Lower lobe of right lung (tissue), 2 donors: ENCODE data around the gene IL1RAPL1. TPM values are rescaled to one million over a fixed set of nuclear protein-coding genes. Genes with fewer than 3 reads are reported as not detected.

Source experiments
- ATAC-seq, 2 donors: fragments of 200-7000 bp; cut with Tn5 transposase; one replicate each; pipeline ENCODE4 v1.9.1; 2020 to 2022; ENCODE audit warnings: mild to moderate bottlenecking in 2 of 2, moderate library complexity in 2 of 2
- DNase-seq: peaks from one replicate; pipeline ENCODE4 v3.0.0-alpha.2; 2020
- H3K27ac ChIP-seq: fragments of 200-600 bp; one replicate; pipeline ENCODE4 v1.8.0; 2022
- H3K27me3 ChIP-seq: fragments of 200-600 bp; one replicate; pipeline ENCODE4 v1.8.0; 2022; ENCODE audit warnings: low read depth
- H3K36me3 ChIP-seq: fragments of 200-600 bp; one replicate; pipeline ENCODE4 v1.8.0; 2022; ENCODE audit warnings: mild to moderate bottlenecking
- H3K4me1 ChIP-seq: fragments of 200-600 bp; one replicate; pipeline ENCODE4 v1.8.0; 2022
- H3K4me3 ChIP-seq: fragments of 200-600 bp; one replicate; pipeline ENCODE4 v1.8.0; 2022; ENCODE audit warnings: mild to moderate bottlenecking
- H3K9me3 ChIP-seq: fragments of 200-600 bp; one replicate; pipeline ENCODE4 v1.8.0; 2022
- intact Hi-C: fragments of 100-400 bp; cut with DNase I; formaldehyde crosslinking; loops from one replicate; pipeline ENCODE4 v1.11.0; 2022
- total RNA-seq: library from RNA; stranded (reverse); fragmentation: NEBNext Ultra II Directional; extraction: Animal tissue kit (Norgen Biotek cat#: 25700); gene quantifications from one replicate; pipeline ENCODE4 v1.2.1, GENCODE V29; 2021
- TF ChIP-seq, protein P1 (sequence below): fragments of 200-600 bp; IDR thresholded peaks from one replicate; pipeline ENCODE4 v1.8.0; 2022; ENCODE audit warnings: antibody characterized with exemption, mild to moderate bottlenecking
- donor health status: DM: no; HTN: yes; CAD: no; lungs with severe emphysema.

IL1RAPL1 gene
- total RNA-seq, 1 donor from 2014 or later = not detected

DNA sequence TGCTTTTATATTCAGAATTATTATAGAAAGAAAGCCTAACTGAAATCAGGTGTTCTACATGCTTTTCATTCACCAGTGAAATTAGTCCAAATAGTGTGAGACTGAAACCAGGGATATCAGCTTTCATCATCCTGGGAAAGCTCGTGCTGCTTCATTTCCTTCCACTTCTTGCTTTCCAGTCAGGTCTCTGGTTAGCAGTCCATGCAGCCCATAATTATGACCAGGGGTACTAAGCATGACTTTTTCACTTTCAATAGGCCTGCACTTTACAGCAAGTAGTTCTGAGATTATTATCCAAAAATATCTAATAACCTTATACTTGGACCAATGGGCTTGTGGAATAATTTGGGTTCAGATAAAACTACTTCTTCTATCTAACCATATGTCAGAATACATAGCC lies 954.9 kb downstream of the IL1RAPL1 start:
- H3K36me3 ChIP-seq = no peaks in the 10 kb centered on the region
- no peaks in the 10 kb centered on the region for H3K4me1 ChIP-seq
- no peak for ATAC-seq
- H3K4me3 ChIP-seq = no peak overlapping the region
- H3K9me3 ChIP-seq = no peaks in the 10 kb centered on the region
- DNase-seq = no peak
- TF ChIP-seq, protein P1, sequence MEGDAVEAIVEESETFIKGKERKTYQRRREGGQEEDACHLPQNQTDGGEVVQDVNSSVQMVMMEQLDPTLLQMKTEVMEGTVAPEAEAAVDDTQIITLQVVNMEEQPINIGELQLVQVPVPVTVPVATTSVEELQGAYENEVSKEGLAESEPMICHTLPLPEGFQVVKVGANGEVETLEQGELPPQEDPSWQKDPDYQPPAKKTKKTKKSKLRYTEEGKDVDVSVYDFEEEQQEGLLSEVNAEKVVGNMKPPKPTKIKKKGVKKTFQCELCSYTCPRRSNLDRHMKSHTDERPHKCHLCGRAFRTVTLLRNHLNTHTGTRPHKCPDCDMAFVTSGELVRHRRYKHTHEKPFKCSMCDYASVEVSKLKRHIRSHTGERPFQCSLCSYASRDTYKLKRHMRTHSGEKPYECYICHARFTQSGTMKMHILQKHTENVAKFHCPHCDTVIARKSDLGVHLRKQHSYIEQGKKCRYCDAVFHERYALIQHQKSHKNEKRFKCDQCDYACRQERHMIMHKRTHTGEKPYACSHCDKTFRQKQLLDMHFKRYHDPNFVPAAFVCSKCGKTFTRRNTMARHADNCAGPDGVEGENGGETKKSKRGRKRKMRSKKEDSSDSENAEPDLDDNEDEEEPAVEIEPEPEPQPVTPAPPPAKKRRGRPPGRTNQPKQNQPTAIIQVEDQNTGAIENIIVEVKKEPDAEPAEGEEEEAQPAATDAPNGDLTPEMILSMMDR = no peak
- intact Hi-C loops = no loop called here
- no peak overlapping the region for H3K27ac ChIP-seq
- H3K27me3 ChIP-seq = no peaks in the 10 kb centered on the region

DNA sequence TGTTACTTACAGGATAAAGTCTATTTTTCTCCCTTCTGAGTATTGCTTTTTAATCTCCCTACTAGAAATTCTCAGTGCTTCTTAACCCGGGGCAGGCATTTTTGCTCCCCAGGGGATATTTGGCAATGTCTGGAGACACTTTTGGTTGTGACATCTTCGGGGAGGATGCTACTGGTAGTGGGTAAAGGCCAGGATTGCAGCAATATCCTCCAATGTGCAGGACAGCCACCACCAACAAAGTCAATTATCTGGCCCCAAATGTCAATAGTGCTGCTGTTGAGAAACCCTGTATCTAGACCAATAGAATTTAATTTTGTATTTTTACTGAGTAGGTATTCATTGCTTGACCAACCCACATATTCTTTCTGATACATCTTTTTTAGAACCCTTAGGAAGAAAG lies 958.6 kb downstream of the IL1RAPL1 start:
- Histone ChIP-seq H3K27ac (no peak overlapping the region), H3K9me3 (no peaks in the 10 kb centered on the region), H3K4me1 (no peaks in the 10 kb centered on the region), H3K27me3 (no peaks in the 10 kb centered on the region), H3K4me3 (no peak overlapping the region), H3K36me3 (no peaks in the 10 kb centered on the region)
- intact Hi-C loops = no loop called here
- TF ChIP-seq, protein P1 = no peak
- DNase-seq (no peak), ATAC-seq (no peak)

DNA sequence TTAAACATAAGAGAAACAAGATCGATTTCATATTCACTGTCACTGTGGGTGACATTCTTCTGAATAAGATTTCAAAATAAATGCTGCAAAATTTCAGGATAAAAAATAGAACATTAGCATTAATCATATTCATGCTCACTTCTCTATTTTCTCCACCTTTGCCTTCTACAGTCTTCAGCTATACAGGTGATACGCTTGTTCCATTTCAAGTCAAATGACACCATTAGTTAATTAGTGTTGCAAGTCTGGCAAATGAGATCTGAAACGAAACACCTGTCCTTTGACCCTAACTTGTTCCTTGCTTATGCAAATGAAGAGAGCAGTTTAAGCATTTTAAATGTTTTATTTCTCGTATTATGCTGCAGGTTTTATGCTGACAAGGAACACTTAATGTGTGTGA lies 960.6 kb downstream of the IL1RAPL1 start:
- TF ChIP-seq, protein P1 = no peak
- no peak overlapping the region for H3K4me3 ChIP-seq
- H3K4me1 ChIP-seq = no peaks in the 10 kb centered on the region
- DNase-seq (no peak), ATAC-seq (no peak)
- no peak overlapping the region for H3K27ac ChIP-seq
- H3K27me3 ChIP-seq = no peaks in the 10 kb centered on the region
- no peaks in the 10 kb centered on the region for H3K9me3 ChIP-seq
- intact Hi-C loops = no loop called here
- H3K36me3 ChIP-seq = no peaks in the 10 kb centered on the region

GRCh38 chrX:29553542-29553941 lies 966.3 kb downstream of the IL1RAPL1 start:
- H3K4me3 ChIP-seq = no peak overlapping the region
- H3K4me1 ChIP-seq = no peaks in the 10 kb centered on the region
- no peaks in the 10 kb centered on the region for H3K36me3 ChIP-seq
- H3K27me3 ChIP-seq = no peaks in the 10 kb centered on the region
- no peak for DNase-seq
- ATAC-seq = no peak
- TF ChIP-seq, protein P1 = no peak
- no peaks in the 10 kb centered on the region for H3K9me3 ChIP-seq
- no peak overlapping the region for H3K27ac ChIP-seq
- intact Hi-C loops = no loop called here

DNA sequence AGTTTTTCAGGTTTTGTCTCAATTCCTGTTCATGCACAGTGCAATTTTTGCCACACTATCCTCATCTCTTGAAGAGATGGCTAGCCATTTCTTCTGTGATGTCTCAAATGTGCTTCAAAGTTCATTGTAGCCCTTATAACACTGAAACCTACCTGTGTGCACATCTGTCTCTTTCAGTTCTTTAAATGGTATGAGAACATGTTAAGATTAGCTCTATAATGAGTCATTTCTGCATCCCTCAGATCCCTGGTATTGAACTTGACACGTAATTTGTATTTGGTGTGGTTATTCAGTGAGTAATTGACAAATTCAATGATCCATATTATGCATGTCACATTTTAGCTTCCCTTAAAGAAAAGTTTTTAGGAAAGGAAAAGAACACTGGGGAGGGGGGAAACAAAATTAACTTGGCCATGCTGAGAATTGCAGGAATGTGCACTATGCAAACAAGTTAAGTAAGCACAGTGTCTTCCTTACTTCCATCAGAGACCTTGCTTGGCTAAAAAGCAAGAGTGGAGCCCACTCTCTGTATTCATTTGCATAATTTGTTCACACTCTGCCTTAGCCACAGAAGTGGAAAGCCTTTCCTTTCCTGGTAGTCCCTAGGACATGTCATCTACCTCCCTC lies 968.3 kb downstream of the IL1RAPL1 start:
- no peak for DNase-seq
- intact Hi-C loops = no loop called here
- no peak overlapping the region for H3K27ac ChIP-seq
- TF ChIP-seq, protein P1 = no peak
- H3K4me3 ChIP-seq = no peak overlapping the region
- H3K9me3 ChIP-seq = no peaks in the 10 kb centered on the region
- H3K27me3 ChIP-seq = no peaks in the 10 kb centered on the region
- ATAC-seq = no peak
- H3K4me1 ChIP-seq = no peaks in the 10 kb centered on the region
- H3K36me3 ChIP-seq = no peaks in the 10 kb centered on the region

DNA sequence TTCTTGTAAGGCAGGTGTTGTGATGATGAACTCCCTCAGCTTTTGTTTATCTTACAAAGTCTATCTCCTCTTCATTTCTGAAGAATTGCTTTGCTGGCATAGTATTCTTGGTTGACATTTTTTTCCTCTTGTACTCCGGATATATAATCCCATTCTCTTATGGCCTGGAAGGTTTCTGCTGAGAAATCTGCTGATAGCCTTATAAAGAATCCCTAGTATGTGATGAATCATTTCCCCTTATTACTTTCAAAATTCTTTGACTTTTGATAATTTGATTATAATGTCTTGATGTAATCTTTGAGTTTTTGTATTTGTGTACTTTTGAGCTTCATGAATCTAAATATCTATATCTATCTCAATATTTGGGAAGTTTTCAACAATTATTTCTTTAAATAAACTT lies 972.8 kb downstream of the IL1RAPL1 start:
- Histone ChIP-seq H3K36me3 (no peaks in the 10 kb centered on the region), H3K4me1 (no peaks in the 10 kb centered on the region), H3K9me3 (no peaks in the 10 kb centered on the region), H3K4me3 (no peak overlapping the region), H3K27me3 (no peaks in the 10 kb centered on the region), H3K27ac (no peak overlapping the region)
- DNase-seq (no peak), ATAC-seq (no peak)
- intact Hi-C loops = no loop called here
- TF ChIP-seq, protein P1 = no peak
